Endothelial cell of umbilical vein (primary cell): ENCODE results near the gene MKLN1. TPM values are rescaled to one million over a fixed set of nuclear protein-coding genes. Genes with fewer than 3 reads are reported as not detected.

Source experiments
- BruUV-seq: library from RNA; stranded (reverse); fragments of 400-500 nt; replicated peaks from 2 replicates; lab custom pipeline; 2021; lab: Mats Ljungman, UMichigan
- CTCF ChIA-PET: fragments of 300-600, 350-600 bp; sonication (Branson Sonifier 250); formaldehyde crosslinking; loops from one replicate; lab custom pipeline; 2021; ENCODE audit warnings: antibody characterized with exemption, inconsistent platforms; lab: Charles Lee
- POLR2A ChIA-PET: fragments of 300-600, 350-600 bp; sonication (Branson Sonifier 250); formaldehyde crosslinking; loops from one replicate; lab custom pipeline; 2021; ENCODE audit warnings: antibody characterized with exemption, inconsistent platforms; lab: Charles Lee
- DNase-seq: peaks from one replicate; pipeline ENCODE4 v3.0.0-alpha.2; 2011; ENCODE audit warnings: low read depth, low spot score
- FAIRE-seq: peaks from 2 replicates; lab custom pipeline; 2011; peaks lifted over from hg19 to GRCh38; lab: Jason Lieb, UNC
- H2AFZ ChIP-seq: 2 replicates; pipeline ENCODE4 v1.6.0; 2012; ENCODE audit warnings: low read depth, low read length, control low read depth, inconsistent platforms
- H3K27ac ChIP-seq: 2 replicates; pipeline ENCODE4 v1.5.1; 2011; ENCODE audit warnings: low read depth, mild to moderate bottlenecking, control low read depth, low read length, moderate library complexity; ENCODE audit not compliant: insufficient read depth
- H3K27me3 ChIP-seq, 2 experiments: 2 replicates each; pipeline versions ENCODE4 v1.6.0 to v1.6.1; 2011; ENCODE audit warnings: low read length in 2 of 2, mixed read lengths in 1 of 2; ENCODE audit not compliant: control insufficient read depth in 2 of 2, insufficient read depth in 2 of 2
- H3K36me3 ChIP-seq, 2 experiments: 2 replicates in 1 of 2; 3 replicates in 1 of 2; pipeline ENCODE4 v1.5.1; 2011; ENCODE audit warnings: low read length in 2 of 2, mild to moderate bottlenecking in 1 of 2, moderate library complexity in 1 of 2; ENCODE audit not compliant: control insufficient read depth in 2 of 2, insufficient read depth in 2 of 2; ENCODE audit errors: extremely low read depth in 1 of 2
- H3K4me1 ChIP-seq: 3 replicates; pipeline ENCODE4 v1.5.1; 2011; ENCODE audit warnings: mild to moderate bottlenecking, low read length; ENCODE audit not compliant: control insufficient read depth, insufficient read depth; ENCODE audit errors: extremely low read depth
- H3K4me2 ChIP-seq: 2 replicates; pipeline ENCODE4 v1.6.1; 2011; ENCODE audit warnings: low read length, control low read depth, mixed read lengths; ENCODE audit not compliant: insufficient read depth
- H3K4me3 ChIP-seq, 3 experiments: fragments of 200-600 bp in 1 of 3; sonication (generic), shearing (Covaris generic) in 1 of 3; replicated peaks in 1 of 3; 2 replicates each; pipeline ENCODE4 v1.5.1; 2011 to 2016; ENCODE audit warnings: control low read depth in 3 of 3, low read length in 3 of 3, mild to moderate bottlenecking in 2 of 3, inconsistent platforms in 1 of 3, low read depth in 1 of 3, moderate library complexity in 1 of 3; ENCODE audit not compliant: insufficient read depth in 1 of 3
- H3K79me2 ChIP-seq: 2 replicates; pipeline ENCODE4 v1.6.0; 2012; ENCODE audit warnings: low read length, inconsistent platforms; ENCODE audit not compliant: control insufficient read depth, insufficient read depth
- H3K9ac ChIP-seq: replicated peaks from 2 replicates; pipeline ENCODE3; 2011; ENCODE audit warnings: low read length, control low read depth; ENCODE audit not compliant: insufficient read depth; ENCODE audit errors: extremely low read depth
- H3K9me1 ChIP-seq: replicated peaks from 3 replicates; pipeline ENCODE4 v1.6.0; 2011; ENCODE audit warnings: mild to moderate bottlenecking, low read length; ENCODE audit not compliant: control insufficient read depth, insufficient read depth; ENCODE audit errors: extremely low read depth
- H3K9me3 ChIP-seq: replicated peaks from 2 replicates; pipeline ENCODE4 v1.5.1; 2012; ENCODE audit warnings: low read length, inconsistent platforms; ENCODE audit not compliant: control insufficient read depth, insufficient read depth
- H4K20me1 ChIP-seq: replicated peaks from 2 replicates; pipeline ENCODE3; 2011; ENCODE audit warnings: mild to moderate bottlenecking, low read length; ENCODE audit not compliant: control insufficient read depth, insufficient read depth; ENCODE audit errors: extremely low read depth
- EZH2 ChIP-seq: IDR thresholded peaks from 2 replicates; pipeline ENCODE4 v1.6.1; 2012; ENCODE audit warnings: borderline replicate concordance, low read depth, mild to moderate bottlenecking, moderate library complexity, low read length, inconsistent platforms; ENCODE audit not compliant: severe bottlenecking
- FOS ChIP-seq: IDR thresholded peaks from 2 replicates; pipeline ENCODE4 v1.6.1; 2011; ENCODE audit warnings: mild to moderate bottlenecking, low read length, moderate library complexity, borderline replicate concordance; ENCODE audit not compliant: insufficient read depth
- GATA2 ChIP-seq: IDR thresholded peaks from 2 replicates; pipeline ENCODE4 v1.7.0; 2011; ENCODE audit warnings: low read depth, mild to moderate bottlenecking, moderate library complexity, mixed read lengths, low read length; ENCODE audit not compliant: insufficient read length, insufficient read depth
- JUN ChIP-seq: IDR thresholded peaks from 2 replicates; pipeline ENCODE4 v1.6.1; 2011; ENCODE audit warnings: borderline replicate concordance, low read depth; ENCODE audit not compliant: insufficient read length, insufficient read depth
- MYC ChIP-seq: IDR thresholded peaks from one replicate; pipeline ENCODE4 v1.6.1; 2011; ENCODE audit warnings: mild to moderate bottlenecking, low read depth, low read length
- POLR2A ChIP-seq: IDR thresholded peaks from 2 replicates; pipeline ENCODE4 v1.6.1; 2012; ENCODE audit warnings: low read depth, mild to moderate bottlenecking, control low read depth, low read length
- POLR2AphosphoS5 ChIP-seq: IDR thresholded peaks from 2 replicates; pipeline ENCODE4 v1.6.1; 2012; ENCODE audit warnings: low read depth, mild to moderate bottlenecking, control low read depth, low read length, moderate library complexity; ENCODE audit not compliant: insufficient read depth
- dilution Hi-C: fragments of 300-500 bp; cut with MboI; formaldehyde crosslinking; loops from one replicate; pipeline ENCODE4 v1.15.0; 2019; ENCODE audit warnings: low sequenced_read_pairs; ENCODE audit not compliant: extremely low pct_ligation_motif_present
- intact Hi-C: fragments of 100-400 bp; cut with micrococcal nuclease; formaldehyde crosslinking; loops from one replicate; pipeline ENCODE4 v1.10.0; 2022
- polyA plus RNA-seq, 4 experiments: library from polyadenylated mRNA; depleted of rRNA in 3 of 4; stranded (reverse) in 3 of 4; unstranded in 1 of 4; fragments of >200 nt; gene quantifications; 2 replicates each; pipeline versions ENCODE4 v1.2.1 to v1.2.3, GENCODE V29; 2011 to 2012; ENCODE audit warnings: missing spikeins in 1 of 4
- total RNA-seq: library from RNA; stranded (reverse); gene quantifications from 2 replicates; pipeline ENCODE4 v1.2.3, GENCODE V29; 2021
- TF ChIP-seq, protein P1 (sequence below): IDR thresholded peaks from 2 replicates; pipeline ENCODE4 v1.6.1; 2011; ENCODE audit not compliant: insufficient read depth, insufficient read length
- TF ChIP-seq, protein P2 (sequence below), 2 donors: IDR thresholded peaks; 1 replicate in 1 of 2; 2 replicates in 1 of 2; pipeline ENCODE4 v1.5.1; 2011; ENCODE audit warnings: low read length in 2 of 2, mild to moderate bottlenecking in 2 of 2, moderate library complexity in 2 of 2, control low read depth in 1 of 2, inconsistent platforms in 1 of 2, low read depth in 1 of 2; ENCODE audit not compliant: insufficient read depth in 1 of 2; ENCODE audit errors: extremely low read depth in 1 of 2

MKLN1 gene
- total and polyA plus RNA-seq, 2 donors (not counting 3 experiments of a cell fraction or from before 2014, with no cell fraction given) = 12.2 to 32.1 TPM

DNA sequence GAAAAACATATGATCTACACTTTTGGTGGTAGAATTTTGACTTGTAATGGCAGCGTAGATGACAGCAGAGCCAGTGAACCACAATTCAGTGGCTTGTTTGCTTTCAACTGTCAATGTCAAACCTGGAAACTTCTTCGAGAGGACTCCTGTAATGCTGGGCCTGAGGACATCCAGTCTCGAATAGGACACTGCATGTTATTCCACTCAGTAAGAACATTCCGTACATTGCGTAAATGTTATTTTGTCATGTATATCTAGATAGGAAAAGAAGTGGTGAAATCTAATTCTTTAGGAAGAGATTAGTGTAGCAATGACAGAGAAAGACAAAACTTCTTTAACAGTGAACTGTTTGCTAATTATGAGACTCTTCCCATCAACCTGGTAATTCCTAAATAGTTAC lies 115.8 kb downstream of the MKLN1 start:
- Histone ChIP-seq H3K27ac (no peak overlapping the region), H3K4me3 (no peak overlapping the region), H3K9me1 (no peaks in the 10 kb centered on the region), H3K9ac (no peak overlapping the region), H2AFZ (no peak overlapping the region), H3K79me2 (no peaks in the 10 kb centered on the region), H3K36me3 (peaks cover 0 to 2% of the 10 kb centered on the region in 2 experiments), H3K27me3 (no peaks in the 10 kb centered on the region), H3K9me3 (no peaks in the 10 kb centered on the region), H3K4me1 (no peaks in the 10 kb centered on the region), H4K20me1 (no peaks in the 10 kb centered on the region), H3K4me2 (no peak overlapping the region)
- TF ChIP-seq JUN = no peak
- no peak for TF ChIP-seq GATA2
- TF ChIP-seq EZH2 = no peak
- TF ChIP-seq, protein P1, sequence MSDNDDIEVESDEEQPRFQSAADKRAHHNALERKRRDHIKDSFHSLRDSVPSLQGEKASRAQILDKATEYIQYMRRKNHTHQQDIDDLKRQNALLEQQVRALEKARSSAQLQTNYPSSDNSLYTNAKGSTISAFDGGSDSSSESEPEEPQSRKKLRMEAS = no peak
- no peak for TF ChIP-seq FOS
- no peak for TF ChIP-seq POLR2A
- TF ChIP-seq MYC = no peak
- no peak for TF ChIP-seq POLR2AphosphoS5
- TF ChIP-seq, protein P2, sequence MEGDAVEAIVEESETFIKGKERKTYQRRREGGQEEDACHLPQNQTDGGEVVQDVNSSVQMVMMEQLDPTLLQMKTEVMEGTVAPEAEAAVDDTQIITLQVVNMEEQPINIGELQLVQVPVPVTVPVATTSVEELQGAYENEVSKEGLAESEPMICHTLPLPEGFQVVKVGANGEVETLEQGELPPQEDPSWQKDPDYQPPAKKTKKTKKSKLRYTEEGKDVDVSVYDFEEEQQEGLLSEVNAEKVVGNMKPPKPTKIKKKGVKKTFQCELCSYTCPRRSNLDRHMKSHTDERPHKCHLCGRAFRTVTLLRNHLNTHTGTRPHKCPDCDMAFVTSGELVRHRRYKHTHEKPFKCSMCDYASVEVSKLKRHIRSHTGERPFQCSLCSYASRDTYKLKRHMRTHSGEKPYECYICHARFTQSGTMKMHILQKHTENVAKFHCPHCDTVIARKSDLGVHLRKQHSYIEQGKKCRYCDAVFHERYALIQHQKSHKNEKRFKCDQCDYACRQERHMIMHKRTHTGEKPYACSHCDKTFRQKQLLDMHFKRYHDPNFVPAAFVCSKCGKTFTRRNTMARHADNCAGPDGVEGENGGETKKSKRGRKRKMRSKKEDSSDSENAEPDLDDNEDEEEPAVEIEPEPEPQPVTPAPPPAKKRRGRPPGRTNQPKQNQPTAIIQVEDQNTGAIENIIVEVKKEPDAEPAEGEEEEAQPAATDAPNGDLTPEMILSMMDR (IDR thresholded peaks at IDR 0.05; ENCODE audit: extremely low read depth in 1 of 2, insufficient read depth in 1 of 2, low read depth in 1 of 2, low read length in 2 of 2) = no peak
- CTCF ChIA-PET = interaction anchor here (1.0 kb wide), 1 partner anchor 12 kb away, joined by 3 read pairs; no protein-coding TSS in a partner anchor
- BruUV-seq = no TSS peak
- intact Hi-C loops (no loop called here), dilution Hi-C loops (no loop called here)
- POLR2A ChIA-PET = no interaction called here
- FAIRE-seq (no peak), DNase-seq (no peak)
